Body of pancreas (tissue), 4 donors: ENCODE results near the gene ATP9B. TPM values are rescaled to one million over a fixed set of nuclear protein-coding genes. Genes with fewer than 3 reads are reported as not detected.
"Not testable (repeated sequence)": the region's sequence is repeated elsewhere in the genome, so short reads cannot be mapped to it uniquely, and the experiment has no call there.

Source experiments
- ATAC-seq: fragments of 150-250 bp; one replicate; pipeline ENCODE4 v1.9.1; 2016
- DNase-seq, 4 donors: peaks; one replicate each; pipeline ENCODE4 v3.0.0-alpha.2; 2019
- H3K27ac ChIP-seq, 4 donors: fragments of 200-600 bp; sonication (generic); 1 replicate in 3 of 4; 2 replicates in 1 of 4; pipeline versions ENCODE4 v1.5.1 to v1.6.1; 2016 to 2019; ENCODE audit warnings: mild to moderate bottlenecking in 1 of 4, mixed read lengths in 1 of 4, moderate library complexity in 1 of 4
- H3K27me3 ChIP-seq, 2 donors: fragments of 200-600 bp; sonication (generic); one replicate each; pipeline ENCODE4 v1.6.0; 2016; ENCODE audit warnings: mild to moderate bottlenecking in 1 of 2
- H3K36me3 ChIP-seq, 2 donors: fragments of 200-600 bp; sonication (generic); replicated peaks in 1 of 2; 2 replicates each; pipeline ENCODE4 v1.5.1; 2016; ENCODE audit warnings: low read depth in 2 of 2; ENCODE audit not compliant: insufficient read depth in 1 of 2
- H3K4me1 ChIP-seq: fragments of 200-600 bp; sonication (generic); one replicate; pipeline ENCODE4 v1.6.0; 2016
- H3K4me3 ChIP-seq, 2 donors: fragments of 200-600 bp; sonication (generic); 1 replicate in 1 of 2; 2 replicates in 1 of 2; pipeline ENCODE4 v1.5.1; 2016 to 2019
- H3K9me3 ChIP-seq, 3 donors: fragments of 200-600 bp; sonication (generic); 1 replicate in 2 of 3; 2 replicates in 1 of 3; pipeline ENCODE4 v1.5.1; 2016
- POLR2A ChIP-seq, 3 donors: fragments of 450-650 bp; IDR thresholded peaks; one replicate each; pipeline ENCODE4 v1.6.1; 2016; ENCODE audit warnings: antibody characterized with exemption in 3 of 3, mild to moderate bottlenecking in 2 of 3
- WGBS, 2 donors: methylation state at CpG; one replicate each; pipeline ENCODE4 v1.1.5; 2017; 5-methylcytosine and 5-hydroxymethylcytosine counted together
- intact Hi-C: fragments of 100-400 bp; cut with DNase I; formaldehyde crosslinking; loops from one replicate; pipeline ENCODE4 v1.15.1; 2023
- total RNA-seq, 2 donors: library from RNA; depleted of rRNA; stranded (reverse); fragments of >200 nt; gene quantifications; one replicate each; pipeline ENCODE4 v1.1.0, GENCODE V29; 2016
- TF ChIP-seq, protein P1 (sequence below), 7 experiments: fragments of 450-650 bp in 4 of 7; fragments of 200-600 bp in 3 of 7; sonication (generic) in 3 of 7; IDR thresholded peaks; one replicate each; pipeline ENCODE4 v1.5.1; 2016 to 2019; ENCODE audit warnings: antibody characterized with exemption in 7 of 7

Gene ATP9B
- total RNA-seq, 2 donors from 2014 or later: 19.7 to 21.1 TPM

DNA sequence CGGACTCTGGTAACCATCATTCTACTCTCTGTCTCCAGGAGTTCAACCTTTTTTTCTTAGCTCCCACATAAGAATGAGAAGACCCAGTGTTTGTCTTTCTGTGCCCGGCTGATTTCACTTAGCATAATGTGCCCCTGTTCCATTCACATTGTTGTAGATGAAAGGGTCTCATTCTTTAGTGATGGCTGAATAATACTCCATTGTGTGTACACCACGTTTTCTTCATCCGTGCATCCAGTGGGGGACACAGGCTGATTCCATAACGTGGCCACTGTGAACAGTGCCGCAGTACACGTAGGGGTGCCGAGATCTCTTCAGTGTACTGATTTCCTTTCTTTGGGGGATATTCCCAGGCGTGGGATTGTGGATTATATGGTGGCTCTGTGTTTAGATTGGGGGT, 254.3 kb downstream of the ATP9B start:
- Histone ChIP-seq H3K27me3 (no peaks in the 10 kb centered on the region), H3K9me3 (no peaks in the 10 kb centered on the region), H3K27ac (no peak overlapping the region), H3K4me3 (no peak overlapping the region), H3K4me1 (no peaks in the 10 kb centered on the region), H3K36me3 (no peaks in the 10 kb centered on the region)
- WGBS, 2 donors: 94% methylated on average over 9 of the region's 9 CpGs
- DNase-seq: no peak
- ATAC-seq: no peak
- TF ChIP-seq POLR2A (IDR thresholded peaks at IDR 0.05): no peak
- TF ChIP-seq, protein P1, sequence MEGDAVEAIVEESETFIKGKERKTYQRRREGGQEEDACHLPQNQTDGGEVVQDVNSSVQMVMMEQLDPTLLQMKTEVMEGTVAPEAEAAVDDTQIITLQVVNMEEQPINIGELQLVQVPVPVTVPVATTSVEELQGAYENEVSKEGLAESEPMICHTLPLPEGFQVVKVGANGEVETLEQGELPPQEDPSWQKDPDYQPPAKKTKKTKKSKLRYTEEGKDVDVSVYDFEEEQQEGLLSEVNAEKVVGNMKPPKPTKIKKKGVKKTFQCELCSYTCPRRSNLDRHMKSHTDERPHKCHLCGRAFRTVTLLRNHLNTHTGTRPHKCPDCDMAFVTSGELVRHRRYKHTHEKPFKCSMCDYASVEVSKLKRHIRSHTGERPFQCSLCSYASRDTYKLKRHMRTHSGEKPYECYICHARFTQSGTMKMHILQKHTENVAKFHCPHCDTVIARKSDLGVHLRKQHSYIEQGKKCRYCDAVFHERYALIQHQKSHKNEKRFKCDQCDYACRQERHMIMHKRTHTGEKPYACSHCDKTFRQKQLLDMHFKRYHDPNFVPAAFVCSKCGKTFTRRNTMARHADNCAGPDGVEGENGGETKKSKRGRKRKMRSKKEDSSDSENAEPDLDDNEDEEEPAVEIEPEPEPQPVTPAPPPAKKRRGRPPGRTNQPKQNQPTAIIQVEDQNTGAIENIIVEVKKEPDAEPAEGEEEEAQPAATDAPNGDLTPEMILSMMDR (IDR thresholded peaks at IDR 0.05): no peak
- intact Hi-C loops: no loop called here

DNA sequence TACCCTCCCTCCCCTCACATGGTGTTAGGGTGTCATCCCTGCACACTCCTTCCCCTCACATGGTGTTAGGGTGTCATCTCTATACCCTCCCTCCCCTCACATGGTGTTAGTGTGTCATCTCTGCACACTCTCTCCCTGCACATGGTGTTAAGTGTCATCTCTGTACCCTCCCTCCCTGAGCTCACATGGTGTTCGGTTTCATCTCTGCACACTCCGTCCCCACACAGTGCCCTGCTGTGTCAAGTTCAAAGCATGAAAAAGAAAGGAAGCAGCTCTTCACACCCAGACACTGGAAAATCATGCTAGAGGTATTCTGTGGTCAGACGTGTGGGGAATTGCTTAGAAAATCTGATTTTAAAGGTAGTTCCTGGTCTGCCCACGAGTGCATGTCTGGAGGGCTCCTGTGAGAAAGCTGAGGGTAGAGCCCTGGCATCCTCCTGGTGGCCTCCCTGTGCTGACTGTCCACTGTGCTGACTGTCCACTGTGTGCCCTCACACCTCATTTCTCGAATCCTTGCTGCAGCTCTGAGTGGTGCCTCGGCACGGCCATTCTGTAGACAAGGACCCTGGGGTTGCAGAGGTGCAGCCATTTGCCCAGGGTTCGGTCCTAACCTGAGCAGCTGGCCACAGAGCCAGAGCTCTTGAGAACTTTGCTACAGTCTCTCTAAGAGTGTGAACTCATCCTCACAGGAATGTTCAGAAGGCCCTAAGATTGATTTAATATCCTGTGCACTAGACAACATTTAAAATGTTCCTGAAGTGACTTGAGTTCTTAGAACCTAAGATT, 257.4 kb downstream of the ATP9B start:
- H3K9me3 ChIP-seq: no peaks in the 10 kb centered on the region
- TF ChIP-seq, protein P1 (IDR thresholded peaks at IDR 0.05): no peak
- TF ChIP-seq POLR2A (IDR thresholded peaks at IDR 0.05): no peak
- H3K4me1 ChIP-seq: peaks cover 7% of the 10 kb centered on the region
- no peak for ATAC-seq
- no peak overlapping the region for H3K27ac ChIP-seq
- DNase-seq: no peak
- H3K36me3 ChIP-seq: no peaks in the 10 kb centered on the region
- H3K27me3 ChIP-seq: no peaks in the 10 kb centered on the region
- no peak overlapping the region for H3K4me3 ChIP-seq
- WGBS, 2 donors: 93 to 97% methylated on average over 7 to 8 of the region's 8 CpGs
- intact Hi-C loops: no loop called here

DNA sequence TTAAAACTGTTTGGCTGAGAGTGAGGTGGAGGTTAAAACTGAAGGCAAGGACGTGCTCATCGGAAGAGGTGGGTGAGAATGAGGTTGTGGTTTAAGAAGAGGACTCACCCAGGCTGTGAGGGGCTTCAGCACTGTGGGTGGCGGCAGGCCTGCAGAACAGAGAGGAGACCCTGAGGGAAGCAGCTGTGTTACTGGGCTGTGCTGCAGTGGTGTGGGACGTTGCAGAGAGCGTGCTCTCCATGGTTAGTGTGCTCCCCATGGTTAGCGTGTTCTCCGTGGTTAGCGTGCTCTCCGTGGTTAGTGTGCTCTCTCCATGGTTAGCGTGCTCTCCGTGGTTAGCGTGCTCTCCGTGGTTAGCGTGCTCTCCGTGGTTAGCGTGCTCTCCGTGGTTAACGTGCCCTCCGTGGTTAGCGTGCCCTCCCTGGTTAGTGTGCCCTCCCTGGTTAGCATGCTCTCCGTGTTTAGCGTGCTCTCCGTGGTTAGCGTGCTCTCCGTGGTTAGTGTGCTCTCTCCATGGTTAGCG, 258.1 kb downstream of the ATP9B start:
- H3K36me3 ChIP-seq: no peaks in the 10 kb centered on the region
- intact Hi-C loops: no loop called here
- H3K4me1 ChIP-seq: peaks cover 7% of the 10 kb centered on the region
- H3K4me3 ChIP-seq: no peak overlapping the region
- TF ChIP-seq, protein P1 (IDR thresholded peaks at IDR 0.05): no peak
- TF ChIP-seq POLR2A (IDR thresholded peaks at IDR 0.05): no peak
- WGBS, 2 donors: 95 to 96% methylated on average over 26 of the region's 26 CpGs
- H3K9me3 ChIP-seq: no peaks in the 10 kb centered on the region
- no peak overlapping the region for H3K27ac ChIP-seq
- H3K27me3 ChIP-seq: no peaks in the 10 kb centered on the region
- ATAC-seq (no peak), DNase-seq (no peak)

DNA sequence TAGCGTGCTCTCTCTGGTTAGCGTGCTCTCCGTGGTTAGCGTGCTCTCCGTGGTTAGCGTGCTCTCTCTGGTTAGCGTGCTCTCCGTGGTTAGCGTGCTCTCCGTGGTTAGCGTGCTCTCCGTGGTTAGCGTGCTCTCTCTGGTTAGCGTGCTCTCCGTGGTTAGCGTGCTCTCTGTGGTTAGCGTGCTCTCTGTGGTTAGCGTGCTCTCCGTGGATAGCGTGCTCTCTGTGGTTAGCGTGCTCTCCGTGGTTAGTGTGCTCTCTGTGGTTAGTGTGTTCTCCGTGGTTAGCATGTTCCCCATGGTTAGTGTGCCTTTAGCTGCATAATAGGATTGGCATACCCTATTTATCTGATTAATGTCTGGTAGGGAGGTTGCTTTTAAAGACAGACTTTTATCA, 258.7 kb downstream of the ATP9B start:
- ATAC-seq, H3K36me3 ChIP-seq, H3K4me1 ChIP-seq, intact Hi-C loops, H3K27ac ChIP-seq, H3K9me3 ChIP-seq, H3K27me3 ChIP-seq, H3K4me3 ChIP-seq, DNase-seq: not testable (repeated sequence)
- WGBS, 2 donors: 96% methylated on average over 18 to 23 of the region's 23 CpGs

DNA sequence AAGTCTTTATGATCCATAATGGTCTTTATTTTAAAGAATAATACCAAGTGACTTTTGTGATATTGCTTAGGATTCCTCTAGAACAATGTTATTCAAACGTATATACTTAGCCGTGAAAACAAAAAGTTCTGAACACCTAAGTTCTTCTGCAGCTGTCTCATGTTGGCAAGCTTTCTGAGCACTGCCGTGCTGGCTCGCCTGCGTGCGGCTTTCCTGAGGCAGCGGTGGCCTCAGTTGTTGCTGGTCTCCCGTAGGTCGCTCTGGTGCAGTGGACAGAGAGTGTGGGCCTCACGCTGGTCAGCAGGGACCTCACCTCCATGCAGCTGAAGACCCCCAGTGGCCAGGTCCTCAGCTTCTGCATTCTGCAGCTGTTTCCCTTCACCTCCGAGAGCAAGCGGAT, 259.7 kb downstream of the ATP9B start:
- 90 to 94% methylated on average over 12 of the region's 12 CpGs for WGBS, 2 donors
- Histone ChIP-seq H3K4me3 (no peak overlapping the region), H3K36me3 (peaks cover 0 to 2% of the 10 kb centered on the region in 2 donors), H3K9me3 (no peaks in the 10 kb centered on the region), H3K4me1 (peaks cover 7% of the 10 kb centered on the region), H3K27ac (no peak overlapping the region), H3K27me3 (no peaks in the 10 kb centered on the region)
- DNase-seq: no peak
- ATAC-seq: no peak
- intact Hi-C loops: no loop called here
- TF ChIP-seq, protein P1 (IDR thresholded peaks at IDR 0.05): no peak
